OCI-LY7 (cell line): ENCODE results near the gene POLR1C.
"Not testable (repeated sequence)": the region's sequence is repeated elsewhere in the genome, so short reads cannot be mapped to it uniquely, and the experiment has no call there.

Experiments used
- EZH2phosphoT487 ChIP-seq: fragments of 200-600 bp; sonication (generic); IDR thresholded peaks from 2 replicates; pipeline ENCODE4 v1.6.1; 2018; ENCODE audit warnings: low read depth, borderline replicate concordance, mild to moderate bottlenecking, mixed run types, antibody characterized with exemption, low read length, moderate library complexity, mixed read lengths
- TF ChIP-seq, protein P1 (sequence below): fragments of 200-600 bp; sonication (generic); conservative IDR thresholded peaks from 2 replicates; pipeline ENCODE4 v1.5.1; 2014; ENCODE audit warnings: mild to moderate bottlenecking, antibody characterized with exemption, low read length, moderate library complexity, mixed read lengths

- TF ChIP-seq, protein P1, sequence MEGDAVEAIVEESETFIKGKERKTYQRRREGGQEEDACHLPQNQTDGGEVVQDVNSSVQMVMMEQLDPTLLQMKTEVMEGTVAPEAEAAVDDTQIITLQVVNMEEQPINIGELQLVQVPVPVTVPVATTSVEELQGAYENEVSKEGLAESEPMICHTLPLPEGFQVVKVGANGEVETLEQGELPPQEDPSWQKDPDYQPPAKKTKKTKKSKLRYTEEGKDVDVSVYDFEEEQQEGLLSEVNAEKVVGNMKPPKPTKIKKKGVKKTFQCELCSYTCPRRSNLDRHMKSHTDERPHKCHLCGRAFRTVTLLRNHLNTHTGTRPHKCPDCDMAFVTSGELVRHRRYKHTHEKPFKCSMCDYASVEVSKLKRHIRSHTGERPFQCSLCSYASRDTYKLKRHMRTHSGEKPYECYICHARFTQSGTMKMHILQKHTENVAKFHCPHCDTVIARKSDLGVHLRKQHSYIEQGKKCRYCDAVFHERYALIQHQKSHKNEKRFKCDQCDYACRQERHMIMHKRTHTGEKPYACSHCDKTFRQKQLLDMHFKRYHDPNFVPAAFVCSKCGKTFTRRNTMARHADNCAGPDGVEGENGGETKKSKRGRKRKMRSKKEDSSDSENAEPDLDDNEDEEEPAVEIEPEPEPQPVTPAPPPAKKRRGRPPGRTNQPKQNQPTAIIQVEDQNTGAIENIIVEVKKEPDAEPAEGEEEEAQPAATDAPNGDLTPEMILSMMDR: not testable (repeated sequence)
- not testable (repeated sequence) for TF ChIP-seq EZH2phosphoT487
Measured at GRCh38 chr6:43539409-43539808, 22.5 kb downstream of the POLR1C start.
